Measurements from ENCODE around the gene NR2C2. TPM values are rescaled to one million over a fixed set of nuclear protein-coding genes. Genes with fewer than 3 reads are reported as not detected.
A peak's percentile ranks its signal among the peaks of the same experiment; 100 is the strongest.

The NR2C2 gene
- total and polyA plus RNA-seq, 10 of the 15 experiments (the other 5 are each of a cell fraction or from before 2014, with no cell fraction given), result 2.7 to 30.3 (median 18.3) TPM

- TF ChIP-seq TAF1 (IDR thresholded peaks at IDR 0.05; ENCODE audit: borderline replicate concordance, low read depth, low read length), result peak; percentile 79
- TF ChIP-seq POU2F2 (IDR thresholded peaks at IDR 0.05; ENCODE audit: borderline replicate concordance, low read depth, low read length), result peak; percentile 85
- no peak for TF ChIP-seq CHD4 (IDR thresholded peaks at IDR 0.05)
- peak; percentile 100 for TF ChIP-seq POLR2A (IDR thresholded peaks at IDR 0.05; ENCODE audit: low read depth, low read length)
- TF ChIP-seq E2F4 (IDR thresholded peaks at IDR 0.05; ENCODE audit: low read depth, low read length), result 0 out of 2 replicates have a peak, but pooled peaks have one; percentile 44
- no peak for TF ChIP-seq ZNF592 (IDR thresholded peaks at IDR 0.05)
- peak; percentile 89 for TF ChIP-seq NRF1 (conservative IDR thresholded peaks at IDR 0.05; ENCODE audit: low read depth, low read length)
- TF ChIP-seq ESRRA (IDR thresholded peaks at IDR 0.05; ENCODE audit: low read length), result peak; percentile 84; the same call in 1 of the 2 replicates
- peak; percentile 79; the same call in 1 of the 2 replicates for TF ChIP-seq SIN3A (IDR thresholded peaks at IDR 0.05; ENCODE audit: low read depth, low read length)
- peak; percentile 58; the same call in 1 of the 2 replicates for TF ChIP-seq TARDBP (IDR thresholded peaks at IDR 0.05; ENCODE audit: borderline replicate concordance)
- no peak for TF ChIP-seq CBX3 (IDR thresholded peaks at IDR 0.05; ENCODE audit: borderline replicate concordance, low read depth)
- peak; percentile 58; the same call in 1 of the 2 replicates for TF ChIP-seq TCF12 (IDR thresholded peaks at IDR 0.05; ENCODE audit: low read depth, low read length)
- TF ChIP-seq YY1 (IDR thresholded peaks at IDR 0.05; ENCODE audit: low read depth, low read length), result peak; percentile 84
- TF ChIP-seq RELB (IDR thresholded peaks at IDR 0.05; ENCODE audit: low read depth), result no peak; the same call in 1 of the 2 replicates
- TF ChIP-seq ZZZ3 (IDR thresholded peaks at IDR 0.05; ENCODE audit: control insufficient read depth, insufficient read length, low read depth), result no peak
- no peak for TF ChIP-seq NR2C2 (IDR thresholded peaks at IDR 0.05; ENCODE audit: borderline replicate concordance, control insufficient read depth, insufficient read length, low read depth)
- TF ChIP-seq CBX5 (IDR thresholded peaks at IDR 0.05; ENCODE audit: low read depth), result no peak
- TF ChIP-seq DPF2 (IDR thresholded peaks at IDR 0.05), result peak; percentile 64; the same call in 1 of the 2 replicates
- peak; percentile 73; the same call in 1 of the 2 replicates for TF ChIP-seq GATAD2B (conservative IDR thresholded peaks at IDR 0.05; ENCODE audit: low read depth)
- 0 out of 2 replicates have a peak, but pooled peaks have one; percentile 61 for TF ChIP-seq NBN (IDR thresholded peaks at IDR 0.05)
- TF ChIP-seq HCFC1 (IDR thresholded peaks at IDR 0.05; ENCODE audit: low read length), result peak; percentile 94
- TF ChIP-seq SMAD1 (IDR thresholded peaks at IDR 0.05; ENCODE audit: low read depth, partially characterized antibody), result no peak
- peak; percentile 61 for TF ChIP-seq NR2C1 (IDR thresholded peaks at IDR 0.05)
- peak; percentile 54; the same call in 1 of the 2 replicates for TF ChIP-seq NR2F1 (conservative IDR thresholded peaks at IDR 0.05)
- TF ChIP-seq PAX8 (IDR thresholded peaks at IDR 0.05), result no peak
- no peak for TF ChIP-seq SMC3 (IDR thresholded peaks at IDR 0.05; ENCODE audit: borderline replicate concordance, low read length)
Observed at GRCh38 chr3:15064835-15065549, 117.6 kb downstream of the NR2C2 start, which contains the start of gene MRPS25 (continued).
